Breast epithelium (tissue), 4 donors: ENCODE results near the gene NEURL1B. TPM values are rescaled to one million over a fixed set of nuclear protein-coding genes. Genes with fewer than 3 reads are reported as not detected.

Source experiments
- DNase-seq, 2 donors: peaks; one replicate each; pipeline ENCODE4 v3.0.0-alpha.2; 2019; ENCODE audit warnings: low spot score in 2 of 2
- H3K27ac ChIP-seq, 2 donors: fragments of 200-600 bp; sonication (generic) in 1 of 2; one replicate each; pipeline ENCODE4 v1.5.1; 2016 to 2019; ENCODE audit warnings: mild to moderate bottlenecking in 1 of 2
- H3K27me3 ChIP-seq, 2 donors: fragments of 200-600 bp; sonication (generic) in 1 of 2; one replicate each; pipeline versions ENCODE4 v1.5.1 to v1.6.0; 2017 to 2019; ENCODE audit warnings: control low read depth in 1 of 2, mild to moderate bottlenecking in 1 of 2
- H3K36me3 ChIP-seq: fragments of 200-600 bp; one replicate; pipeline ENCODE4 v1.5.1; 2019
- H3K4me1 ChIP-seq, 2 donors: fragments of 200-600 bp; sonication (generic); one replicate each; pipeline ENCODE4 v1.5.1; 2016 to 2019; ENCODE audit warnings: control low read depth in 1 of 2
- H3K4me3 ChIP-seq, 3 donors: fragments of 200-600 bp; sonication (generic); 1 replicate in 2 of 3; 2 replicates in 1 of 3; pipeline ENCODE4 v1.5.1; 2016 to 2019; ENCODE audit warnings: mild to moderate bottlenecking in 3 of 3, moderate library complexity in 2 of 3
- H3K9me3 ChIP-seq, 2 donors: fragments of 200-600 bp; sonication (generic) in 1 of 2; one replicate each; pipeline ENCODE4 v1.5.1; 2016 to 2019; ENCODE audit warnings: control low read depth in 1 of 2
- POLR2A ChIP-seq: fragments of 450-650 bp; IDR thresholded peaks from one replicate; pipeline ENCODE4 v1.6.1; 2016; ENCODE audit warnings: antibody characterized with exemption, mild to moderate bottlenecking, moderate library complexity
- POLR2AphosphoS5 ChIP-seq, 3 donors: sonication (generic); formaldehyde crosslinking; IDR thresholded peaks; one replicate each; pipeline ENCODE4 v1.6.1; 2017; ENCODE audit warnings: antibody characterized with exemption in 3 of 3
- intact Hi-C: fragments of 100-400 bp; cut with DNase I; formaldehyde crosslinking; loops from one replicate; pipeline ENCODE4 v1.15.1; 2023; ENCODE audit warnings: low total_unique reads
- total RNA-seq, 3 donors: library from RNA; depleted of rRNA; stranded (reverse); fragments of >200 nt; gene quantifications; one replicate each; pipeline ENCODE4 v1.1.0, GENCODE V29; 2016
- TF ChIP-seq, protein P1 (sequence below), 3 donors: fragments of 450-650 bp; IDR thresholded peaks; one replicate each; pipeline ENCODE4 v1.5.1; 2016 to 2017; ENCODE audit warnings: antibody characterized with exemption in 3 of 3, mild to moderate bottlenecking in 3 of 3, moderate library complexity in 3 of 3

The NEURL1B gene
- total RNA-seq, 3 donors from 2014 or later = 6.3 to 17.0 (median 9.9) TPM

GRCh38 chr5:172727551-172727950 lies 86.5 kb downstream of the NEURL1B start:
- no peak overlapping the region for H3K4me3 ChIP-seq
- no peaks in the 10 kb centered on the region for H3K36me3 ChIP-seq
- DNase-seq = no peak
- TF ChIP-seq, protein P1, sequence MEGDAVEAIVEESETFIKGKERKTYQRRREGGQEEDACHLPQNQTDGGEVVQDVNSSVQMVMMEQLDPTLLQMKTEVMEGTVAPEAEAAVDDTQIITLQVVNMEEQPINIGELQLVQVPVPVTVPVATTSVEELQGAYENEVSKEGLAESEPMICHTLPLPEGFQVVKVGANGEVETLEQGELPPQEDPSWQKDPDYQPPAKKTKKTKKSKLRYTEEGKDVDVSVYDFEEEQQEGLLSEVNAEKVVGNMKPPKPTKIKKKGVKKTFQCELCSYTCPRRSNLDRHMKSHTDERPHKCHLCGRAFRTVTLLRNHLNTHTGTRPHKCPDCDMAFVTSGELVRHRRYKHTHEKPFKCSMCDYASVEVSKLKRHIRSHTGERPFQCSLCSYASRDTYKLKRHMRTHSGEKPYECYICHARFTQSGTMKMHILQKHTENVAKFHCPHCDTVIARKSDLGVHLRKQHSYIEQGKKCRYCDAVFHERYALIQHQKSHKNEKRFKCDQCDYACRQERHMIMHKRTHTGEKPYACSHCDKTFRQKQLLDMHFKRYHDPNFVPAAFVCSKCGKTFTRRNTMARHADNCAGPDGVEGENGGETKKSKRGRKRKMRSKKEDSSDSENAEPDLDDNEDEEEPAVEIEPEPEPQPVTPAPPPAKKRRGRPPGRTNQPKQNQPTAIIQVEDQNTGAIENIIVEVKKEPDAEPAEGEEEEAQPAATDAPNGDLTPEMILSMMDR (IDR thresholded peaks at IDR 0.05) = no peak
- TF ChIP-seq POLR2A (no peak), POLR2AphosphoS5 (IDR thresholded peaks at IDR 0.05) (no peak)
- H3K27ac ChIP-seq = no peak overlapping the region
- H3K27me3 ChIP-seq = no peaks in the 10 kb centered on the region
- H3K9me3 ChIP-seq = no peaks in the 10 kb centered on the region
- peaks cover 10 to 15% of the 10 kb centered on the region in 2 donors for H3K4me1 ChIP-seq
- intact Hi-C loops = no loop called here

GRCh38 chr5:172728481-172729241 lies 87.6 kb downstream of the NEURL1B start:
- intact Hi-C loops = no loop called here
- no peak for DNase-seq
- Histone ChIP-seq H3K27me3 (no peaks in the 10 kb centered on the region), H3K4me3 (no peak overlapping the region), H3K27ac (peak overlapping the region; percentile 29 to 66), H3K9me3 (no peaks in the 10 kb centered on the region), H3K4me1 (peaks cover 20 to 26% of the 10 kb centered on the region in 2 donors), H3K36me3 (no peaks in the 10 kb centered on the region)
- TF ChIP-seq POLR2A = no peak
- no peak for TF ChIP-seq POLR2AphosphoS5 (IDR thresholded peaks at IDR 0.05)
- TF ChIP-seq, protein P1 (IDR thresholded peaks at IDR 0.05) = no peak

GRCh38 chr5:172729588-172729987 lies 88.5 kb downstream of the NEURL1B start:
- peak overlapping the region; percentile 66 to 99 for H3K27ac ChIP-seq

GRCh38 chr5:172730222-172730621 lies 89.2 kb downstream of the NEURL1B start:
- no peaks in the 10 kb centered on the region for H3K9me3 ChIP-seq
- H3K27ac ChIP-seq = peak overlapping the region; percentile 66 to 99
- TF ChIP-seq POLR2AphosphoS5 (IDR thresholded peaks at IDR 0.05) (no peak), POLR2A (no peak)
- TF ChIP-seq, protein P1 (IDR thresholded peaks at IDR 0.05) = no peak
- no peaks in the 10 kb centered on the region for H3K36me3 ChIP-seq
- intact Hi-C loops = no loop called here
- H3K27me3 ChIP-seq = no peaks in the 10 kb centered on the region
- H3K4me3 ChIP-seq = no peak overlapping the region
- H3K4me1 ChIP-seq = peaks cover 24 to 31% of the 10 kb centered on the region in 2 donors
- DNase-seq = no peak

More at GRCh38 chr5:172729588-172729987, 88.5 kb downstream of the NEURL1B start:
- Histone ChIP-seq H3K4me1 (peaks cover 24 to 31% of the 10 kb centered on the region in 2 donors), H3K4me3 (no peak overlapping the region), H3K27me3 (no peaks in the 10 kb centered on the region), H3K36me3 (no peaks in the 10 kb centered on the region), H3K9me3 (no peaks in the 10 kb centered on the region)
- intact Hi-C loops = no loop called here
- DNase-seq = peak in 1 of 2 donors; percentile 66
- TF ChIP-seq, protein P1 (IDR thresholded peaks at IDR 0.05) = no peak
- TF ChIP-seq POLR2A (no peak), POLR2AphosphoS5 (IDR thresholded peaks at IDR 0.05) (no peak)

DNA sequence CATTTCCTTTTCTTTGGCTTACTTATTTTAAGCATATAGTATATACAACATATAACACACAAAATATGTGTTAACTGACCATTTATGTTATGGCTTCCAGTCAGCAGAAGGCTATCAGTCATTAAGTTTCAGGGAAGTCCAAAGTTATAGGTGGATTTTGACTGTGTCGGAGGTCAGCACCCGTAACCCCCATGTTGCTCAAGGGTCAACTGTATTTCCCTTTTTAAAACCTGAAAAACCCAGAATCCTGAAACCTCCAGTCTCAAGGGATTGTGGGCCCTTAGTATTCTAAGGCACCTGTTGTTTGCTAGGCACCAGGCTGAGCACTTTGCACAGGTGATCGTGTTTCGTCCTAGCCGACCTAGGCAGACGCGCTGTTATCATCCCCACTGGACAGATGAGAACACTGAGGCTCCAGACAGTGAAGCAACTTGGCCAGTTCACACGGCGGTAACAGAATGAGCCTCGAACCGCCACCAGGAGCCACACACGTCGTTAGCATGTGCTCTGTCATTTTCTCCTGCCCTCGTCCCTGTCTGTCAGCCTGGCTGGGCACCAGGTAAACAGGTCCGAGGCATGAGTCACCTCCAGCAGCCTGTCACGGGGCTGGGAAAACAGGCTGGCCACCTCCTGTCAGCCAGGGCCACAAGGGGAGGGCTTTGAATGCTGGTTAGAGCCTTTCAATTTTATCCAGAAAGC lies 90.1 kb downstream of the NEURL1B start:
- TF ChIP-seq POLR2AphosphoS5 (IDR thresholded peaks at IDR 0.05) = peak; percentile 70 to 78 (median 75)
- TF ChIP-seq, protein P1 (IDR thresholded peaks at IDR 0.05) = peak in 1 of 3 donors; percentile 38
- TF ChIP-seq POLR2A = no peak
- Histone ChIP-seq H3K27ac (peak overlapping the region; percentile 99 to 100), H3K27me3 (no peaks in the 10 kb centered on the region), H3K4me3 (no peak overlapping the region), H3K9me3 (no peaks in the 10 kb centered on the region), H3K36me3 (no peaks in the 10 kb centered on the region), H3K4me1 (peaks cover 24 to 31% of the 10 kb centered on the region in 2 donors)
- intact Hi-C loops = no loop called here
- DNase-seq = peak; percentile 87 to 90
